Fibroblast of skin of abdomen (primary cell): Measurements from ENCODE around the gene PDE4D.
"Not testable (repeated sequence)": the region's sequence is repeated elsewhere in the genome, so short reads cannot be mapped to it uniquely, and the experiment has no call there.

Experiments used
- DNase-seq: peaks from one replicate; pipeline ENCODE4 v3.0.0-alpha.2; 2013

PDE4D gene

DNA sequence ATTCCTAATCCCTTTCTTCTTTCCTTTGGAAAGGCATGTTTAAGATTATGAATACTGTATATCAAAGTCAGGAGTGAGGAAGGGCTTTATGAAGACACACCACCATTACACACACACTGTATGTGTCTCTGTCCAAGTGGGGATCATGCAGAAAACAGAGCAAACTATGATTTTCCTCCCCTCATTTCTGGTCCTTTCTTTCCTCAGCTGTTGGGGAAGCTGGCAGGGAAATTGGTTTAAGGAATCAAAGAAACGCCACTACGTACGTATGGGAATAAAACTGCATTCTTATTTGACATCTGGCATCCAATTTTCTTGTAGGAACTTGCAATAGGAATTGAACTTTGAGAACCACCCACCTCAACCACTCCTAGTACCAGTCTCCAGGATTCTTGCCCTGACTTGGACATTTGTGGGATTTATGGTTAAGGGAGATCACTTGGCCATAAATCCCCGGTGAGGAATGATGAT, 125.8 kb downstream of the PDE4D start:
- DNase-seq: no peak

DNA sequence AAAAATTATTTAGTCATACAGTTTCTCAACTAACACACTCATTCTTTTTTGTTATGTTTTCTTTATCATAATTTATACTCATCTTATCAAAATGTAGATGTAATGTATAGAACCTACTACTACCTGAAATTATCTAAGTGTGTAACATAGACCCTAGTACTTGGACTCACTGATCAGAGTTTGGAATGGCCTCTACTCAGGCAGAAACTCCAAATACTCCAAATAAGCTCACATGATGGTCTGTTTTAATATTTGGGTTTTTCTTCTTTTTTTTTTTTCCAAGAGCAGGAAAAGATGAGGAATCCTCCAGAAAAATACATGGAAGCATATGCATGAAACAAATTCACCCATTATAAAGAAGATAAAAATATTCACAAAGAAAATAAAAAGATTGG, 126.3 kb downstream of the PDE4D start:
- DNase-seq: no peak

DNA sequence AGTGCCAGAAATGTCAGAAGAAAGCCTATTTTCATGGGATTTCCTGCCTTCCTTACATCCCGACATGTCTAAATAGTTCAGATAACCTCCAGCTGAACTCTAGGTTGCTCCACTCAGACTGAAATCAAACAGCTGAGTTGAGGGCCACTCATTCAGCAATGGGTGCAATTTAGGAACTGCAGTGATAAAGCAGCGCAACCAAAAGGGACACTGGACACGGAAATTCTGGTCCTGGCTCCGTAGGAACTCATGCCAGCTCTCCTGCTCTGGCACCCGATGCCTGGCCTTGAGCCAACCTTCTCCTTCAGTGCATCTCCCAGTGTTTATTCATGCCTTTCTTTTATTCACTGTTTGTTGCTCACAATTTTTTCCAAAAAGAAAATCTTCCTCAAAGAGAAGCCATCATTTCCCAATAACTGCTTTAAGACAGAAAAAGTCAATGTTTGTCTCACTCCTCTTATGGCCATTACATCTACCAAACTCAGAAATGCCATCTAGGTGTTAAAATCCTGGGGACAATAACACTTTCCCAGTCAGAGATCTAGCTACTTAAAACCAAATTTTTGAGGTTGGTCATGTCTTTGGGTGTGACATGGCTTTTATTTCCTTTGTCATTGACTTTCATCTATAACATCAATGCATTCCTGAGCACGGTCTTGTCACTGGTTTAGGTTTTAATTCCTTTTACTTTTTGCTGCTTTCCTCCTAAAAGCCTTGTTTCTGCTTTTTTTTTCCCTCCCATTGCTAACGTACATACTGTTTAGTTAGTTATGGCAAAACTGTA, 126.9 kb downstream of the PDE4D start:
- no peak for DNase-seq

DNA sequence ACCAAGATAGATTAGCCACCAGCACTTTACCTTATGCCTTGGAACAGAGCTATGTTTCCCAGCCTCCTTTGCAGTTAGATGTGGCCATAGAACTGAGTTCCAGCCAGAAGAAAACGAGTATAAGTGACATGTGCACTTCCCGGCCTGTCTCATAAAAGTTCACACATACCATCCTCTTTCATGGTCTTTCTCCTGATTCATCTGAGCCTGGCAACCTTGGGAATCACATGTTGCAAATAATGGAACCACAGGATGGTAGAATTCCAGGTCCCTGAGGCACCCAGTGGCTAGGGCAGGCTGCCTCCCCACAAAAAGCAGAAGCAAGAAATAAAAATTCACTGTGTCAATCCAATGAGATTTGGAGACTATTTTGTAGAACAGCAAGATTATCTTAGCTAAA, 128.1 kb downstream of the PDE4D start:
- DNase-seq: no peak

DNA sequence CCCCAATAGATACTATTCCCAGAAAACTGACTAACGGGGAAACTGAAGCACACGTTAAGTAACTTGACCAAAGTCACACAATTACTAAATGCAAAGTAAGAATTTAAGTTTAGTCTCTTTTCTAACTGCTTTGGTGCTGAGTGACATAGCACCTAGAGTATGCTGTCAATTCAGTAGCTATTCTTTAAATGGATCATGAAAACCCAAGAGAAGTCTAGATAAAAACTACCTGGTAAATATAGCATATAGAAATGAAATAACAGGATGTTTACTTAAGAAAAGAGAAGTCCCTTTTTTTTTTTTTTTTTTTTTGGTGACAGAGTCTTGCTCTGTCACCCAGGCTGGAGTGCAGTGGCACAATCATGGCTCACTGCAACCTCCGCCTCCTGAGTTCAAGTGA, 129.2 kb downstream of the PDE4D start:
- no peak for DNase-seq

DNA sequence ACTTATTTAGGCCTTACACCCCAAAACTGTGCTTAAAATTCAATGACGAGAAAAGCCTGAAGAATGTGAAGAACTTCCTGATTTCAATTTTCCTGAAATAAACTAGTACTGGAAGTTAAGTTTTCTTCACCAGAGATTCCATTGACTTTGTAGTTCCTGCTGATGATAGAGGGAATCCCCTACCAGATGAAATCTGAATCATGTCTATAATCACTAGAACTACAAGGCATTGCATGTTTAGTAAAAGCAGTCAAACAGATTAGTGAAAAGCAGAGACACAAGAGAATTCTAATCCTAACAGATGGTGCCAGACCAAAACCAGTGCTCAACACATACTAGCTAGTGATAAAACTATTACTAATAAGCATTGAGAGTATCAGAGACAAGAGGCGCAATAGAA, 130.0 kb downstream of the PDE4D start:
- no peak for DNase-seq

DNA sequence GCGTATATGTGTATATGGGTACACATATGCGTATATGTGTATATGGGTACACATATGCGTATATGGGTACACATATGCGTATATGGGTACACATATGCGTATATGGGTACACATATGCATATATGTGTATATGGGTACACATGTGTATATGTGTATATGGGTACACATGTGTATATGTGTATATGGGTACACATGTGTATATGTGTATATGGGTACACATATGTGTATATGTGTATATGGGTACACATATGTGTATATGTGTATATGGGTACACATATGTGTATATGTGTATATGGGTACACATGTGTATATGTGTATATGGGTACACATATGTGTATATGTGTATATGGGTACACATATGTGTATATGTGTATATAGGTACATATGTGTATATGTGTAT, 131.3 kb downstream of the PDE4D start:
- DNase-seq: not testable (repeated sequence)

DNA sequence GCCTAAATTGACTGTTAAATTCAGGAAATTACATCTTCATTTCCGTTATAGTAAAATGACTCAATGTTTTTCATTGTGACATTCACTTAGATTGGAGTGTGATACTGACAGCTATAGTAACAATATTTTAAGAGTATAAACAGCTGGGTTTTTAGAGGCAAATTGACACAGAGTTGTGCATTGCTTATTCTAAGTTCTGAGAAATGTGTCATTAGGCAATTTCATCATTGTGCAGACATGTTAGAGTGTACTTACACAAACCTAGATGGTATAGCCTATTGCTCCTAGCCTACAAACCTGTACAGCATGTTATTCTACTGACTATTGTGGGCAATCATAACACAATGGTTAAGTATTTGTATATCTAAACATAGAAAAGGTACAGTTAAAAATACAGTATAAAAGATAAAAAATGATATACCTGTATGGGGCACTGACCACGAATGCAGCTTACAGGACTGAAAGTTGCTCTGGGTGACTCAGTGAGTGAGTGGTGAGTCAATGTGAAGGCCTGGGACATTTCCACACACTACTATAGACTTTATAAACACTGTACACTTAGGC, 132.7 kb downstream of the PDE4D start:
- peak; percentile 64 for DNase-seq

DNA sequence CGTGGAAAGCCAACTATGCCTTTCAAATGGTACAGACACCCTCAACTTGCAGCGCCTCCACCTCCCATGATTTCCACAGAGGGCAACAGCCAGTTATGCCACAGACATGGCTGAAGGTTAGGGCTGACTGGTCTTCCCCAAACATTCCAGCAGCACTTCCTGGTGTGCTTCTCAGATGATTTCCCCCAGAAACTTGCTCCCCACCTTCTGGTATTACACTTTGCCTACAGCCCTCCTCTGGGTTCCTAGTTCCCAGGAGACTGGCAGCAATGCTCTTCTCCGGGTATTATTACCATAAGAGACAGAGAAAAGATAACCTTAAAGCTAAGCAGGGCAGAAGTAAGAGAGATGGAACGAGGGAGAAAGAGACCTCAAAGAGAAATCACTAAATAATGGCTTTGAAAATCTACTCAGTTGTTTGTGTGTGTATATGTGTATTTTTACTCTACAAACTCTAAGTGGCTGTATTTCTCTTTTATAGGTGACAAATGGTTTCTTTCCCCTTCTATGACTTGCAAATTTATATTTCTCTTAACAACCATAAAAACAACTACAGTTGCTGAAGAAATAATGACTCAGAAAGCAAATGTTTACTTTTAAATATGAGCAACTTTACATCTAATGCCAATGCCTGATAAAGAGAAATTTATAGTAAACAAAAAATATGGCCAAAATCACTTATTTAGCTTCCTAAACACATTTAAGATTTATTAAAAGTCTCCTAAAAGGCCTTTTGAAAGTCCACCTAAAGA, 133.8 kb downstream of the PDE4D start:
- no peak for DNase-seq

DNA sequence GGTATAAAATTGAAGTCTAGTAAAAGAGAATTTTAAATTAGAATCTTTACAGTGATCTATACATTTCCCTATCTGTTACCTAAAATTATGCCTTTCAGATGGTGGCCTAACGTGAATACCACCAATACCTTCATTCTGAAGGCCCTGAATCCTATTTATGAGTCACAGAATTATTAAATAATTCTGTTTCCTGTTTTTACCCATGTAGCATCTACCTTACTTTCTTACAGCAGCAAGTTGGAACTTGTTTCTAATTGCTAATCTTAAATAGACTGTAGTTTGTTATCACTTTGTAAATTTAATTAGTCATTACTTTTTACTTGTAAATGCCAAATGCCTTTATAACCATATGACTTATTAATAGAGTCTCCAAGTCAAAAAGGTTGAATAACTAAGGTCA, 135.0 kb downstream of the PDE4D start:
- no peak for DNase-seq

DNA sequence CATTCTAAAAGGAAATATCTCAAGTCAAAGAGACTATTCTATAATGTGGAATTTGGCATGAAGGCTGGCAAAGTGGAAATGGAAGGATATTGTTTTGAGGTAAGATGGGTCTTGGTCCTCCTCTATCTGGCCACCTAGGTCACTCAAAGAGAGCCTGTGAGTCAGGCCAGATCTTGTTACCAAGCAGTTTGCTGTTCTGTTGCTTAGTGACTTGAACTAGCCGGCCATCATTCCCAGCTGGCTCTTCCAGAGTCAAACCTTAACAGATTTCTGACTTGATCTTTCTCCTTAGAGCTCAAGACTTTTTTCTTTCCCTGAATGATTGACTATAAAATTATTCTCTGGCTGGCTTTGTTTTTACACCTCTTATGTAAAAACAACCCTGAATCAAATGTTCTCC, 136.1 kb downstream of the PDE4D start:
- no peak for DNase-seq

DNA sequence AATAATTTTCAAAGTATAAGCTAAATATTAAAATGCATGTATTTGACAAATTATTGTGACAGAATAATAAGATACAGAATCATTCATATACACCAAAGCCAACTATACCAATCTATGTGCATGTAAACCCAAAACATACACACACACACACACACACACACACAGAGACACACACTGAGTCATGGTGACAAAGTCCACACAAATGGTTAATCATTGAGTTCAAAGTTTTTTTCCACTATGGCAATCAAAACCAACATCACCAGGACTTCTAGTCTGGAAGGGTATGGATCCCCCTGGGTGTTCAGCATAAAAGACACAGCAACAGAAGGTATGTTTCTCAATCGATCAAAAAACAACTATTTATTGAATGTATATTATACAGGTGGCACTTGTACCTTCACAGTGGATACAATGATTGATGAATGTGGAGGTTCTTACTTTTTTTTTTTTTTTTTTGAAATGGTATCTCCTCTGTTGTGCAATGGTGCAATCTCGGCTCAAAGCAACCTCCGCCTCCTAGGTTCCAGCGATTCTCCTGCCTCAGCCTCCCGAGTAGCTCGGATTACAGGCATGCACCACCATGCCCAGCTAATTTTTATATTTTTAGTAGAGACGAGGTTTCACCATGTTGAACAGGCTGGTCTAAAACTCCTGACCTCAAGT, 137.0 kb downstream of the PDE4D start:
- no peak for DNase-seq

DNA sequence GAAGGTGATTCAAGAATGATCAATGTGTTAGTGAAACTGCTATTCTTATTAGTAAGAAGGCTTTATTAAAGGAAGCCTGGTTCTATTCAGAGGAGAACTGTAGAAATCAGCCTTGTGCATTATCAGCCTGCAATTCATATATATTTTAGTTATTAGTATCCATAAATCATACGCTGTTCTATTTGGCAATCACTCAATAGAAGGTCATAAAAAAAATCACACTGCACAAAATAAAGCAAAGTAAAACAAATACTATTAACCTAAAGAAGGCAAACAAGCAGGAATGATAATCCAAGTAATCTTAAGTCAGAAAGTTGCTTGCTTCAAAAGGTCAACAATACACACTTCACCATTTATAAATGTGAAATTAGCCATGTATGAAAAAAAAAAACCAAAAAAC, 138.1 kb downstream of the PDE4D start:
- DNase-seq: no peak

DNA sequence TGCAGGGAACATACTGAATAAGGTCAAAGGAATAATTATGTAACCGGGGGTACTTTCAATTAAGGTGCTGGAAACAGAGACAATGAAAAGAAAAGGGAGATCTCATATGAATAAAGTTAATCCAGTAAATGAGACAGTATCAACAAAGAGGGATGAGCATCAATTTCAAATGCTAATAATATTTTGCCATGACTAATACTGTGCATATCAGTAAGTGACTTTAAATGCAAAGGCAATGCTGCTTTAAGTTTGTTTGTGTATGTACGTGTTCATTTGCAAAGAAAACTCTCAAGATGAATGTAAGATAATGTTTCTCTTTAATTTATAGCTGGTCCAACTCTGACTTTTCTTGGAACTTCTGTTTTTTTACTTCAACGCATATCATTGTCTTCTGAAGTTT, 139.9 kb downstream of the PDE4D start:
- no peak for DNase-seq

DNA sequence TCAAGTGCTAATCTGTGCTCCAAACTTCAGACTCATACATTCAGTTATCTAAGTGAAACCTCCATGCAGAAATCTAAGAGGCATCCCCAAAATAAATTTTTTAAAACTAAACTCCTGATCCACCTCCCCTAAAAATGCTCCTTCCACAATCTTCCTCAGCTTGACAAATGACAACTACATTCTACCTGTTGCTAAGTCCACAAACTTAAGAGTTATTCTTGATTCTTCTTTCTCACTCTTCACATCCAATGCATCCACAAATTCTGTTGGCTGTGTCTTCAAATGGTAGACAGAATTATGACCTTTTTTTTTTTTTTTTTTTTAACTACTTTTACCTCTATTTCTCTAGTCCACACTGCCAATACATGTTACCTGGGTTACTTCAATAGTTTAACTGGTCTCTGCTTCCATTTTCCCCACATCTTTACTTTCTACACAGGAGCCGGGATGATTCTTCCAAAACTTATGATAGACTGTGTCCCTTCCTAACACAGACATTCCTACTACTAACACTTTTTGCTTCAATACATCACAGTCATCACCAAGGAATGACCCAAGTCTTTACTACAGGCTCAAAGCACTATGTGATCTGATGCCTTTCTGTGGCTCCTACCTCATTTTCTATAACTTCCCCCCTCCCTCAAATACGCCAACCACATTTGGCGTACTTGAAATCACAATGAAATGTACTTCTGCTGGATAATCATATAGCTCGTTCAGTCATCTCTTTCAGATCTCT, 143.6 kb downstream of the PDE4D start:
- DNase-seq: peak; percentile 63

DNA sequence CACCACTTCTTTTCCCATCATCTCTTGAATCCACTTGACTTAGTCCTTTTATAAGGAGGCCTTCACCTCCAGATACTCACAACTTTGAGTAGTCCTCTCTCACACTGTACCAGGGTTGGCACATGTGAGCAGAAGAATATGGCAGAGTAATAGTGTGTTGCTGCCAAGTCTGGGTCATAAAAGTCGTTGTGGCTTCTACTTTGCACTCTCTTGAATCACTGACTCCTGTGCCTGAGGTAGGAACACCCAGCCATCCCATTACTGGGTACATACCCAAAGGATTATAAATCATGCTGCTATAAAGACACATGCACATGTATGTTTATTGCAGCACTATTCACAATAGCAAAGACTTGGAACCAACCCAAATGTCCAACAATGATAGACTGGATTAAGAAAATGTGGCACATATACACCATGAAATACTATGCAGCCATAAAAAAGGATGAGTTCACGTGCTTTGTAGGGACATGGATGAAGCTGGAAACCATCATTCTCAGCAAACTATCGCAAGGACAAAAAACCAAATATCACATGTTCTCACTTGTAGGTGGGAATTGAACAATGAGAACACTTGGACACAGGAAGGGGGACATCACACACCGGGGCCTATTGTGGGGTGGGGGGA, 145.4 kb downstream of the PDE4D start:
- DNase-seq: not testable (repeated sequence)

DNA sequence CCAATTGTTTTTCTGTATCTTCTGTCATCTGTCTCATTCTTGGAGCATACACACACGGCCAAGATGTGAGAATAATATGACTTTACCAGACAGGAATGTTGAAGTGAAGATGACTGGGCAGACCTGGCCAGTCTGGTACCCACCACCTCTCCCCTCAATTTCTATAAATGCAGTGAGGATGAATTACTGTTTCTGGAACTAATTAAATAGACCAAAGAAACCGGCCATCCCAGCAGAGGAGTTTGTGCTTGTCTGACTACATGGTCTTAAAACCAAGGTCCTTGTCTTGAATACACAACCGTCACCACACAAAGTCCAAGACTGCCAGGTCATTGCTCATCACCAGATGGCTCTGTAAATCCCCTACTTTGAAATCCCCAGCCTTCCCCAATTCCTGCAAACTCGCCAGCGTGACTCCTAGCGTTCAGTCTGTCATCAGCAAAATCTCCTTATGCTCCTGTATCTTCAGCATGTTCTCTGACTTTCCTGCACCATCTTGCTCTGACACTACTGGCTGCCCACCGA, 147.2 kb downstream of the PDE4D start:
- peak; percentile 91 for DNase-seq

DNA sequence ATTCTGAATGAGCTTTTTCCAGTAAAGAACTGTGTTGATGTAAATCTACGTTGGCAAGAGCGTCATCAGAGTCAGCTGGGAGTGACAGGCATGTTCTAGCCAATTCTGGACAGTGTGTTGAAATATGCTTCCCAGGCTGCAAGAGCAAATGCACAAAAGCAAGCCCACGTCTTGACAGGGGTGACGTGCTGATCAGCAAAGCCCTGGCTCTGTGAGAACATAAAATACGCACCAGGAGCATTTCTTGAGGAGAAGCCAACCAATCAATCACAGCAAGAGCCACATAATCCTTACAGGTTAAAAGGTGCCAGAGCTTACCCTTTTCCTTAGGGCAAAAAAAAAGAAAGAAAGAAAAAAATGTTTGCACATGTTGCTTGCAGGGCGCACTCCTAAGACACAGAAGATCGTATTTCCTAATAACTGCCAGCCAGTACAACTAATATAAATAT, 148.1 kb downstream of the PDE4D start:
- peak; percentile 79 for DNase-seq

DNA sequence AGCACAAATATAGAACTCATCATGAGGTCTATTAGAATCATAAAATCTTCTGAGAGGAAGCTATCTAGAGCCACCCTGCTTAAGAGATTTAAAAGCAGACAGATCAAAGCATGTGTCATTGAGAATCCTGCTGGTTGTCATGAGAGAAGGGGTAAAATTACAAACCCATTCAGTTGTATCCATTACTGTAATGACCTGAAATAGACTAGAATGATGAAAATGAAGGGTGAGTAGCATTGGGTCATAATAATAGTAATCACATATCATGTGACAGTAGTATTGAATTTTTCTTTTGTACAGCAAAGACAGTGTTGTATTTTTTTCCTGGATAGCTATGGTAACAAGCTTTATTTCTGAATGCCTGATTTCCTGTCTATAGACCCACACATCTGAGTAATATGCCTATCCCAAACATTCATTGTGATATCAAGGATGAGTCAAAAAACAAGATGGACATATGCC, 149.0 kb downstream of the PDE4D start:
- DNase-seq: peak; percentile 54

DNA sequence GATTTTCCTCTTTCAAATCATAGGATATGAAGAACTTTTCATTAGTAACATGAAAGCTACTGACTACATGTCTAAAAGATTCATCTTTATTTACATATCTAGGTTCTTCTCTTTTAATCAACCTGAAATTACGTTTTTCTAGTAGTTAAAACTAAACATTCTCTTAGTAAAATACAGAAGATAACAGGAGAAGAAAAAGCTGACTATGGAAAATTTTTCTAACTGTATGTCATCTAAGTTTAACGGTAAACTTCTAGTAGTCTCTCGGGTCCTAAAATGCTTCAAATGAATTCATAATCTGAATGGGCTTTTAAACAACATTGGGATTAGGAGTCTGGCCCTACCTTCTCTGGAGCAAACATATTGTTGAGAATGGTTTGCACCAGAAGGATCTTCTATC, 151.9 kb downstream of the PDE4D start:
- DNase-seq: no peak

DNA sequence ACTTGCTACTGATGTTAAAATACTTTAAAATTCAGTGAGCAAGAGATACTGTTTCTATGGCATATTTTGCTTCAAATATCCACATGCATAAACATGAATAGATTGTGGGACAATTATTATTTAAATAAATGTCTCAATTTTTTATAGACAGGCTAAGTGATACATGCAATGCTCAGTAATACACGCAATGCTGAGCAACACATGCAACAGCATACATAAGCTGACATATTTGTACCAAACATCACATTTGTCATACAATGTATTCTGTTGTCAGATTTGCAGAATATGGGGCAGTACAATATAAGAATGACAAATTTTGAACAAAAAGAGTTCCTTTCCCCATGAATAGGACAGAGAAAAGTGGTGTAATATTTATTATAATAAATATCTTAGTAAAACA, 155.5 kb downstream of the PDE4D start:
- no peak for DNase-seq

DNA sequence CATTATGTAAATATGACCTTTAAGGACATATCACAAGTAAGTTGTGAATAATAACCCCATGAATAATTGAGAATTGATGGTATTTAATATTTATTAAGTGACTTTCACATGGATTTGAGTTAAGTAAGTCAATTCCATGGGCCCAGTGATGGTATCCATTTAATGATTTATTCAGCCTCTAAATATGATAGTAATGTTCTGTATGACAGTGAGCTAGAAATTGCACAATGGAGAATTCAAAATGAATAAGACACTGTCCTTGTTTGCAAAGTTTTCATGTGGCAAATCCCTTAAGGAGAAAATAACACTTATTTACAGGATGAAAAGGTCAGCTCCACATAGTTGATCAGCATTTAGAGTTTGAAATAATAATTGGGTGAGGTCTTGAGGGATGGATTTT, 160.7 kb downstream of the PDE4D start:
- DNase-seq: no peak
